Bronchial epithelial cell (primary cell): Measurements from ENCODE around the gene LRTM1. TPM values are rescaled to one million over a fixed set of nuclear protein-coding genes. Genes with fewer than 3 reads are reported as not detected.

ENCODE experiments used
- DNase-seq: peaks from one replicate; pipeline ENCODE4 v3.0.0-alpha.2; 2010; ENCODE audit warnings: low read depth
- FAIRE-seq: peaks from 2 replicates; lab custom pipeline; 2011; peaks lifted over from hg19 to GRCh38; lab: Jason Lieb, UNC
- H3K27me3 ChIP-seq: 2 replicates; pipeline ENCODE4 v1.5.1; 2011; ENCODE audit warnings: low read length; ENCODE audit not compliant: control insufficient read depth, insufficient read depth
- H3K36me3 ChIP-seq: 2 replicates; pipeline ENCODE4 v1.5.1; 2011; ENCODE audit warnings: low read length; ENCODE audit not compliant: control insufficient read depth, insufficient read depth
- H3K4me3 ChIP-seq: 2 replicates; pipeline ENCODE4 v1.5.1; 2011; ENCODE audit warnings: mild to moderate bottlenecking, low read depth, low read length, control low read depth
- CTCF ChIP-seq: IDR thresholded peaks from 2 replicates; pipeline ENCODE4 v1.5.1; 2011; ENCODE audit warnings: mild to moderate bottlenecking, moderate library complexity, low read length, control low read depth, inconsistent platforms; ENCODE audit not compliant: insufficient read depth, severe bottlenecking
- total RNA-seq: library from RNA; depleted of rRNA; stranded (reverse); fragments of >200 nt; gene quantifications from 2 replicates; pipeline ENCODE4 v1.2.1, GENCODE V29; 2014

Gene LRTM1
- total RNA-seq, 1 donor from 2014 or later, result not detected

- H3K4me3 ChIP-seq, result no peak overlapping the region
- FAIRE-seq, result peak; percentile 77
- no peak for TF ChIP-seq CTCF
- no peaks in the 10 kb centered on the region for H3K36me3 ChIP-seq
- H3K27me3 ChIP-seq, result no peaks in the 10 kb centered on the region
- DNase-seq, result no peak
Observed at GRCh38 chr3:54900838-54901591, 26.8 kb downstream of the LRTM1 start.

- FAIRE-seq (no peak), DNase-seq (no peak)
- Histone ChIP-seq H3K36me3 (no peaks in the 10 kb centered on the region), H3K4me3 (no peak overlapping the region), H3K27me3 (no peaks in the 10 kb centered on the region)
- no peak for TF ChIP-seq CTCF
Observed at GRCh38 chr3:54899273-54899672, 28.6 kb downstream of the LRTM1 start.

GRCh38 chr3:54897028-54897711, 30.7 kb downstream of the LRTM1 start:
- no peak overlapping the region for H3K4me3 ChIP-seq
- TF ChIP-seq CTCF, result no peak
- FAIRE-seq, result no peak
- H3K27me3 ChIP-seq, result no peaks in the 10 kb centered on the region
- DNase-seq, result no peak
- H3K36me3 ChIP-seq, result no peaks in the 10 kb centered on the region

GRCh38 chr3:54895613-54896012, 32.2 kb downstream of the LRTM1 start:
- no peaks in the 10 kb centered on the region for H3K36me3 ChIP-seq
- TF ChIP-seq CTCF, result no peak
- H3K4me3 ChIP-seq, result no peak overlapping the region
- no peak for DNase-seq
- no peak for FAIRE-seq
- H3K27me3 ChIP-seq, result no peaks in the 10 kb centered on the region

GRCh38 chr3:54892168-54892567, 35.7 kb downstream of the LRTM1 start:
- TF ChIP-seq CTCF, result no peak
- no peaks in the 10 kb centered on the region for H3K36me3 ChIP-seq

GRCh38 chr3:54891540-54891897, 36.3 kb downstream of the LRTM1 start:
- Histone ChIP-seq H3K4me3 (no peak overlapping the region), H3K36me3 (no peaks in the 10 kb centered on the region), H3K27me3 (no peaks in the 10 kb centered on the region)
- FAIRE-seq (peak; percentile 99), DNase-seq (peak; percentile 96)
- peak; percentile 58 for TF ChIP-seq CTCF

More at GRCh38 chr3:54892168-54892567, 35.7 kb downstream of the LRTM1 start:
- FAIRE-seq, result no peak
- no peaks in the 10 kb centered on the region for H3K27me3 ChIP-seq
- no peak for DNase-seq
- H3K4me3 ChIP-seq, result no peak overlapping the region
